SK-N-SH (cell line): ENCODE measurements around the gene MBNL2. TPM values are rescaled to one million over a fixed set of nuclear protein-coding genes. Genes with fewer than 3 reads are reported as not detected.

Experiments
- CTCF ChIA-PET: fragments of 300-600, 350-600 bp; formaldehyde crosslinking; extraction: SDS; loops from one replicate; lab custom pipeline; 2021; lab: Yijun Ruan, JAX
- POLR2A ChIA-PET: fragments of 350-600 bp; sonication (Branson Sonifier 250); formaldehyde crosslinking; extraction: SDS; loops from one replicate; lab custom pipeline; 2020; ENCODE audit warnings: antibody characterized with exemption, inconsistent platforms; lab: Yijun Ruan, JAX
- DNase-seq: peaks from one replicate; pipeline ENCODE4 v3.0.0; 2012
- H2AFZ ChIP-seq: fragments of 200-600 bp; sonication (generic); 2 replicates; pipeline ENCODE4 v1.8.1; 2016; ENCODE audit warnings: antibody characterized with exemption, mild to moderate bottlenecking, low read depth
- H3F3A ChIP-seq: fragments of 200-600 bp; sonication (generic); replicated peaks from 2 replicates; pipeline ENCODE3; 2016; ENCODE audit warnings: antibody characterized with exemption, mild to moderate bottlenecking; ENCODE audit not compliant: insufficient read depth
- H3K27ac ChIP-seq, 2 experiments: fragments of 200-500 bp in 1 of 2; fragments of 200-600 bp in 1 of 2; sonication (Bioruptor generic) in 1 of 2; sonication (generic), shearing (Covaris generic) in 1 of 2; 2 replicates each; pipeline versions ENCODE4 v1.5.1 to v1.6.1; 2014 to 2016; ENCODE audit warnings: low read depth in 2 of 2, inconsistent platforms in 1 of 2, low read length in 1 of 2, mild to moderate bottlenecking in 1 of 2, mixed read lengths in 1 of 2
- H3K27me3 ChIP-seq: fragments of 200-600 bp; sonication (generic), shearing (Covaris generic); 2 replicates; pipeline ENCODE4 v1.6.1; 2016; ENCODE audit warnings: mixed run types; ENCODE audit not compliant: insufficient read depth
- H3K36me3 ChIP-seq, 2 experiments: fragments of 200-500 bp in 1 of 2; fragments of 200-600 bp in 1 of 2; sonication (Bioruptor generic) in 1 of 2; sonication (generic) in 1 of 2; replicated peaks in 1 of 2; 2 replicates each; pipeline versions ENCODE3 to v1.5.1; 2014 to 2016; ENCODE audit warnings: low read length in 1 of 2, mild to moderate bottlenecking in 1 of 2; ENCODE audit not compliant: insufficient read depth in 2 of 2, control insufficient read depth in 1 of 2
- H3K4me1 ChIP-seq, 2 experiments: fragments of 200-500 bp in 1 of 2; fragments of 200-600 bp in 1 of 2; sonication (Bioruptor generic) in 1 of 2; sonication (generic), shearing (Covaris generic) in 1 of 2; 2 replicates each; pipeline versions ENCODE4 v1.5.1 to v1.6.1; 2014 to 2016; ENCODE audit warnings: low read depth in 1 of 2, low read length in 1 of 2, mixed run types in 1 of 2; ENCODE audit not compliant: insufficient read depth in 2 of 2, control insufficient read depth in 1 of 2
- H3K4me2 ChIP-seq: fragments of 200-600 bp; sonication (generic), shearing (Covaris generic); 2 replicates; pipeline ENCODE4 v1.6.1; 2017; ENCODE audit warnings: mixed run types
- H3K4me3 ChIP-seq, 2 experiments: fragments of 200-500 bp in 1 of 2; fragments of 200-600 bp in 1 of 2; sonication (Bioruptor generic) in 1 of 2; sonication (generic), shearing (Covaris generic) in 1 of 2; 2 replicates each; pipeline versions ENCODE4 v1.5.1 to v1.8.1; 2014 to 2016; ENCODE audit warnings: low read depth in 2 of 2, inconsistent platforms in 1 of 2, low read length in 1 of 2, mild to moderate bottlenecking in 1 of 2, mixed read lengths in 1 of 2, moderate library complexity in 1 of 2
- H3K79me2 ChIP-seq: fragments of 200-600 bp; sonication (generic); 2 replicates; pipeline ENCODE4 v1.8.1; 2017; ENCODE audit warnings: mild to moderate bottlenecking; ENCODE audit not compliant: insufficient read depth
- H3K9ac ChIP-seq: fragments of 200-600 bp; sonication (generic); 2 replicates; pipeline ENCODE4 v1.6.1; 2017; ENCODE audit warnings: mixed run types
- H3K9me2 ChIP-seq: fragments of 200-600 bp; sonication (generic); 2 replicates; pipeline ENCODE4 v1.6.1; 2017; ENCODE audit warnings: mixed run types
- H3K9me3 ChIP-seq: fragments of 200-600 bp; sonication (generic); 2 replicates; pipeline ENCODE4 v1.6.1; 2017; ENCODE audit warnings: mixed run types, mild to moderate bottlenecking, moderate library complexity
- H4K20me1 ChIP-seq: fragments of 200-600 bp; sonication (generic); 2 replicates; pipeline ENCODE4 v1.6.1; 2017; ENCODE audit warnings: mild to moderate bottlenecking, mixed run types; ENCODE audit not compliant: insufficient read depth
- CHD2 ChIP-seq: fragments of 150-350 bp; IDR thresholded peaks from 2 replicates; pipeline ENCODE4 v1.6.1; 2018; ENCODE audit warnings: low read length; ENCODE audit not compliant: partially characterized antibody
- ELF1 ChIP-seq: IDR thresholded peaks from 2 replicates; pipeline ENCODE4 v1.4.0; 2012
- FOSL2 ChIP-seq: IDR thresholded peaks from 2 replicates; pipeline ENCODE4 v1.4.0; 2012; ENCODE audit warnings: low read depth, mild to moderate bottlenecking, moderate library complexity, borderline replicate concordance
- NFIC ChIP-seq: IDR thresholded peaks from 2 replicates; pipeline ENCODE4 v1.4.0; 2012; ENCODE audit warnings: borderline replicate concordance
- RAD21 ChIP-seq: IDR thresholded peaks from 2 replicates; pipeline ENCODE4 v1.6.1; 2012; ENCODE audit warnings: mild to moderate bottlenecking, low read length
- SIN3A ChIP-seq: IDR thresholded peaks from 2 replicates; pipeline ENCODE4 v1.6.1; 2012; ENCODE audit warnings: low read depth, mild to moderate bottlenecking, low read length, moderate library complexity, borderline replicate concordance
- SMC3 ChIP-seq: IDR thresholded peaks from 2 replicates; pipeline ENCODE4 v1.6.1; 2012; ENCODE audit warnings: low read depth, low read length, improper control_type of control experiment
- TCF12 ChIP-seq: IDR thresholded peaks from 2 replicates; pipeline ENCODE4 v1.4.0; 2012
- TEAD4 ChIP-seq: IDR thresholded peaks from 2 replicates; pipeline ENCODE4 v1.4.0; 2012; ENCODE audit warnings: mild to moderate bottlenecking, borderline replicate concordance; ENCODE audit not compliant: insufficient read depth
- WGBS: methylation state at CpG from one replicate; pipeline ENCODE4 v1.1.6; 2017; ENCODE audit warnings: low lambda C conversion rate; 5-methylcytosine and 5-hydroxymethylcytosine counted together
- polyA plus RNA-seq, 3 experiments: library from polyadenylated mRNA; depleted of rRNA; stranded (reverse); fragments of >200 nt; gene quantifications; 2 replicates each; pipeline ENCODE4 v1.2.3, GENCODE V29; 2012
- TF ChIP-seq, protein P1 (sequence below): fragments of 150-350 bp; IDR thresholded peaks from 2 replicates; pipeline ENCODE4 v1.6.1; 2017; ENCODE audit warnings: antibody characterized with exemption, low read length, low read depth, borderline replicate concordance
- TF ChIP-seq, protein P2 (sequence below): IDR thresholded peaks from 2 replicates; pipeline ENCODE4 v1.6.1; 2012; ENCODE audit warnings: mild to moderate bottlenecking, low read depth, low read length, moderate library complexity
- TF ChIP-seq, protein P3 (sequence below): fragments of 150-350 bp; IDR thresholded peaks from 2 replicates; pipeline ENCODE4 v1.6.1; 2016; ENCODE audit warnings: mild to moderate bottlenecking, low read depth, low read length
- TF ChIP-seq, protein P4 (sequence below): IDR thresholded peaks from 2 replicates; pipeline ENCODE4; 2012

MBNL2 gene
- polyA plus RNA-seq, 1 of the 3 experiments (the other 2 are of a cell fraction) = 24.5 TPM

DNA sequence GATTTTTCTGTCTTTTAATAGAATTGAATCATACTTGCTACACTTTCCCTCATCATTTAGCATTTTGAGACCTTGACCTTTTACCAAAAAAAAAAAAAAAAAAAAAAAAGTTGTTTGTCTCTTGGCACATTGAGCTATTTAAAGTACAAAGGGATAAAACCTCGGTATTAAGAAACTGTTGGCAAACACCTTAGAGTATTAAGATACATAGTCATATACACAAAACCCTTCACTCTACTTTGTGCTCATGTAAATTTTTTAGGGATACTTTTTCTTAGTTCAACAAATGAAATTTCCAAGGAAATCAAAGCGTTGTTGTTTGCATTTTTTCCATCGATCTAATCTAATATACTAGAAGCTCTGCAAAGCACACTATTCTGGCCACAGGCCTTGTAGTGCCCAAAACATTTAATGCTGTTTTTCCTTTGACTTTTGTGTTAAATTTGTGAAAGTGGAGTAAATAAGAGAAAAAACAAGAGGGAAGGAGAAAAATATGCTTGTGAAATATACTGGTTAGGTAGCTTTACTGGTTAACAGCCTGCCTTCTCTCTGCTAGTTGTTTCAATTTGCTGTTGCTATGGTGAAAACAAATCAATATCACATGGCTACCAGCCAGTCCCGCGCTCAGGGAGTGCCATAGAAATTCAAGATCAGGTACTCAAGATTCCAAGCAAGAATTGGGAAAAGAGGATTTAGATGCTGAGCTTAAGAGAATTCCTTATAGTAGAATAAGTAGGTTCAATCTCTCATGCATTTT is 2.6 kb downstream of the MBNL2 start:
- Histone ChIP-seq H4K20me1 (peaks cover 5% of the 10 kb centered on the region; the same call in 1 of the 2 replicates), H3K27me3 (no peaks in the 10 kb centered on the region), H3K9me2 (no peaks in the 10 kb centered on the region), H3K79me2 (peaks cover 83% of the 10 kb centered on the region), H2AFZ (no peak overlapping the region), H3F3A (peaks cover 31% of the 10 kb centered on the region), H3K9ac (peak overlapping the region; percentile 98), H3K4me2 (peak overlapping the region; percentile 81), H3K27ac (peak overlapping the region; percentile 95 to 97), H3K4me1 (peaks cover 29 to 32% of the 10 kb centered on the region in 2 experiments), H3K4me3 (peak overlapping the region; percentile 75 to 77), H3K9me3 (no peaks in the 10 kb centered on the region), H3K36me3 (peaks cover 14 to 18% of the 10 kb centered on the region in 2 experiments)
- TF ChIP-seq, protein P1, sequence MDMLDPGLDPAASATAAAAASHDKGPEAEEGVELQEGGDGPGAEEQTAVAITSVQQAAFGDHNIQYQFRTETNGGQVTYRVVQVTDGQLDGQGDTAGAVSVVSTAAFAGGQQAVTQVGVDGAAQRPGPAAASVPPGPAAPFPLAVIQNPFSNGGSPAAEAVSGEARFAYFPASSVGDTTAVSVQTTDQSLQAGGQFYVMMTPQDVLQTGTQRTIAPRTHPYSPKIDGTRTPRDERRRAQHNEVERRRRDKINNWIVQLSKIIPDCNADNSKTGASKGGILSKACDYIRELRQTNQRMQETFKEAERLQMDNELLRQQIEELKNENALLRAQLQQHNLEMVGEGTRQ = no peak
- TF ChIP-seq, protein P2, sequence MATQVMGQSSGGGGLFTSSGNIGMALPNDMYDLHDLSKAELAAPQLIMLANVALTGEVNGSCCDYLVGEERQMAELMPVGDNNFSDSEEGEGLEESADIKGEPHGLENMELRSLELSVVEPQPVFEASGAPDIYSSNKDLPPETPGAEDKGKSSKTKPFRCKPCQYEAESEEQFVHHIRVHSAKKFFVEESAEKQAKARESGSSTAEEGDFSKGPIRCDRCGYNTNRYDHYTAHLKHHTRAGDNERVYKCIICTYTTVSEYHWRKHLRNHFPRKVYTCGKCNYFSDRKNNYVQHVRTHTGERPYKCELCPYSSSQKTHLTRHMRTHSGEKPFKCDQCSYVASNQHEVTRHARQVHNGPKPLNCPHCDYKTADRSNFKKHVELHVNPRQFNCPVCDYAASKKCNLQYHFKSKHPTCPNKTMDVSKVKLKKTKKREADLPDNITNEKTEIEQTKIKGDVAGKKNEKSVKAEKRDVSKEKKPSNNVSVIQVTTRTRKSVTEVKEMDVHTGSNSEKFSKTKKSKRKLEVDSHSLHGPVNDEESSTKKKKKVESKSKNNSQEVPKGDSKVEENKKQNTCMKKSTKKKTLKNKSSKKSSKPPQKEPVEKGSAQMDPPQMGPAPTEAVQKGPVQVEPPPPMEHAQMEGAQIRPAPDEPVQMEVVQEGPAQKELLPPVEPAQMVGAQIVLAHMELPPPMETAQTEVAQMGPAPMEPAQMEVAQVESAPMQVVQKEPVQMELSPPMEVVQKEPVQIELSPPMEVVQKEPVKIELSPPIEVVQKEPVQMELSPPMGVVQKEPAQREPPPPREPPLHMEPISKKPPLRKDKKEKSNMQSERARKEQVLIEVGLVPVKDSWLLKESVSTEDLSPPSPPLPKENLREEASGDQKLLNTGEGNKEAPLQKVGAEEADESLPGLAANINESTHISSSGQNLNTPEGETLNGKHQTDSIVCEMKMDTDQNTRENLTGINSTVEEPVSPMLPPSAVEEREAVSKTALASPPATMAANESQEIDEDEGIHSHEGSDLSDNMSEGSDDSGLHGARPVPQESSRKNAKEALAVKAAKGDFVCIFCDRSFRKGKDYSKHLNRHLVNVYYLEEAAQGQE = no peak
- TF ChIP-seq SMC3 (no peak), TCF12 (no peak), FOSL2 (no peak), NFIC (no peak), TEAD4 (no peak), RAD21 (no peak), ELF1 (no peak), SIN3A (no peak), CHD2 (no peak)
- TF ChIP-seq, protein P3, sequence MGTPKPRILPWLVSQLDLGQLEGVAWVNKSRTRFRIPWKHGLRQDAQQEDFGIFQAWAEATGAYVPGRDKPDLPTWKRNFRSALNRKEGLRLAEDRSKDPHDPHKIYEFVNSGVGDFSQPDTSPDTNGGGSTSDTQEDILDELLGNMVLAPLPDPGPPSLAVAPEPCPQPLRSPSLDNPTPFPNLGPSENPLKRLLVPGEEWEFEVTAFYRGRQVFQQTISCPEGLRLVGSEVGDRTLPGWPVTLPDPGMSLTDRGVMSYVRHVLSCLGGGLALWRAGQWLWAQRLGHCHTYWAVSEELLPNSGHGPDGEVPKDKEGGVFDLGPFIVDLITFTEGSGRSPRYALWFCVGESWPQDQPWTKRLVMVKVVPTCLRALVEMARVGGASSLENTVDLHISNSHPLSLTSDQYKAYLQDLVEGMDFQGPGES = no peak
- TF ChIP-seq, protein P4, sequence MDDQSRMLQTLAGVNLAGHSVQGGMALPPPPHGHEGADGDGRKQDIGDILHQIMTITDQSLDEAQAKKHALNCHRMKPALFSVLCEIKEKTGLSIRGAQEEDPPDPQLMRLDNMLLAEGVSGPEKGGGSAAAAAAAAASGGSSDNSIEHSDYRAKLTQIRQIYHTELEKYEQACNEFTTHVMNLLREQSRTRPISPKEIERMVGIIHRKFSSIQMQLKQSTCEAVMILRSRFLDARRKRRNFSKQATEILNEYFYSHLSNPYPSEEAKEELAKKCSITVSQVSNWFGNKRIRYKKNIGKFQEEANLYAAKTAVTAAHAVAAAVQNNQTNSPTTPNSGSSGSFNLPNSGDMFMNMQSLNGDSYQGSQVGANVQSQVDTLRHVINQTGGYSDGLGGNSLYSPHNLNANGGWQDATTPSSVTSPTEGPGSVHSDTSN = no peak
- no peak for DNase-seq
- WGBS = 26% methylated on average over 5 of the region's 5 CpGs
- ChIA-PET CTCF (interaction anchor here (0.9 to 8.6 kb wide), 8 partner anchors 9 to 135 kb away, joined by 3 to 80 read pairs (median 5); no protein-coding TSS in a partner anchor), POLR2A (interaction anchor here (1.0 to 1.1 kb wide), 2 partner anchors 9 to 69 kb away, joined by 3 read pairs; no protein-coding TSS in a partner anchor)
